Neural cell (in vitro differentiated cells): Measurements from ENCODE around the gene LTBP1. TPM values are rescaled to one million over a fixed set of nuclear protein-coding genes. Genes with fewer than 3 reads are reported as not detected.

Experiments used
- H2AFZ ChIP-seq: fragments of 200-600, 300-800 bp; sonication (generic), shearing (Covaris generic); 2 replicates; pipeline ENCODE4 v1.6.0; 2014; ENCODE audit warnings: low read depth, mild to moderate bottlenecking, antibody characterized with exemption, low read length, moderate library complexity
- H3F3A ChIP-seq: fragments of 200-600 bp; shearing (Covaris generic); 2 replicates; pipeline ENCODE4 v1.6.1; 2016; ENCODE audit warnings: mild to moderate bottlenecking, moderate library complexity, mixed read lengths, antibody characterized with exemption, low read length; ENCODE audit not compliant: insufficient read depth, poor library complexity, severe bottlenecking
- H3K27ac ChIP-seq: fragments of 200-600, 300-800 bp; sonication (generic), shearing (Covaris generic); 2 replicates; pipeline ENCODE4 v1.5.1; 2014; ENCODE audit warnings: mild to moderate bottlenecking, low read length, moderate library complexity
- H3K27me3 ChIP-seq: fragments of 300-800, 200-600 bp; sonication (generic), shearing (Covaris generic); 2 replicates; pipeline ENCODE4 v1.6.0; 2014; ENCODE audit warnings: mild to moderate bottlenecking, low read depth, low read length, moderate library complexity; ENCODE audit not compliant: insufficient read depth
- H3K36me3 ChIP-seq: fragments of 300-800, 200-600 bp; sonication (generic), shearing (Covaris generic); 2 replicates; pipeline ENCODE4 v1.5.1; 2014; ENCODE audit warnings: mild to moderate bottlenecking, antibody characterized with exemption, low read length, moderate library complexity; ENCODE audit not compliant: insufficient read depth
- H3K4me2 ChIP-seq: fragments of 300-800, 200-600 bp; sonication (generic), shearing (Covaris generic); 2 replicates; pipeline ENCODE4 v1.6.0; 2014; ENCODE audit warnings: mild to moderate bottlenecking, low read length
- H3K4me3 ChIP-seq: fragments of 300-800, 200-600 bp; sonication (generic), shearing (Covaris generic); 2 replicates; pipeline ENCODE4 v1.5.1; 2014; ENCODE audit warnings: mild to moderate bottlenecking, low read length, moderate library complexity
- H3K79me2 ChIP-seq: fragments of 200-600 bp; shearing (Covaris generic); replicated peaks from 2 replicates; pipeline ENCODE4 v1.6.0; 2014; ENCODE audit warnings: mild to moderate bottlenecking, low read length, moderate library complexity; ENCODE audit not compliant: insufficient read depth
- H3K9ac ChIP-seq: fragments of 300-800, 200-600 bp; sonication (generic), shearing (Covaris generic); 2 replicates; pipeline ENCODE4 v1.6.1; 2016; ENCODE audit warnings: mild to moderate bottlenecking, low read length, mixed read lengths
- H3K9me2 ChIP-seq: fragments of 200-600 bp; shearing (Covaris generic); 2 replicates; pipeline ENCODE4 v1.6.1; 2016; ENCODE audit warnings: mild to moderate bottlenecking, low read length, mixed read lengths; ENCODE audit not compliant: insufficient read depth
- H3K9me3 ChIP-seq: fragments of 200-600, 300-800 bp; sonication (generic), shearing (Covaris generic); 2 replicates; pipeline ENCODE4 v1.6.1; 2016; ENCODE audit warnings: mild to moderate bottlenecking, mixed run types, low read length, moderate library complexity, mixed read lengths
- H4K20me1 ChIP-seq: fragments of 200-600 bp; shearing (Covaris generic); 2 replicates; pipeline ENCODE4 v1.6.1; 2016; ENCODE audit warnings: mild to moderate bottlenecking, mixed run types; ENCODE audit not compliant: insufficient read depth
- EP300 ChIP-seq: fragments of 450-650 bp; conservative IDR thresholded peaks from 2 replicates; pipeline ENCODE4 v1.6.1; 2014; ENCODE audit warnings: antibody characterized with exemption, mild to moderate bottlenecking, moderate library complexity; ENCODE audit not compliant: poor library complexity, severe bottlenecking
- EZH2 ChIP-seq: fragments of 200-600, 300-800 bp; shearing (Covaris generic), sonication (generic); IDR thresholded peaks from 2 replicates; pipeline ENCODE4 v1.6.1; 2014; ENCODE audit warnings: antibody characterized with exemption, low read length, borderline replicate concordance, mild to moderate bottlenecking; ENCODE audit not compliant: insufficient read depth, poor library complexity, severe bottlenecking
- MXI1 ChIP-seq: fragments of 450-650 bp; conservative IDR thresholded peaks from 2 replicates; pipeline ENCODE4 v1.6.1; 2014; ENCODE audit warnings: antibody characterized with exemption, mild to moderate bottlenecking; ENCODE audit not compliant: poor library complexity, severe bottlenecking
- POLR2AphosphoS5 ChIP-seq: IDR thresholded peaks from 2 replicates; pipeline ENCODE4 v1.6.1; 2012
- RAD21 ChIP-seq: fragments of 450-650 bp; conservative IDR thresholded peaks from 2 replicates; pipeline ENCODE4 v1.6.1; 2014; ENCODE audit warnings: antibody characterized with exemption, mild to moderate bottlenecking, moderate library complexity
- SMC3 ChIP-seq: fragments of 450-650 bp; conservative IDR thresholded peaks from 2 replicates; pipeline ENCODE4 v1.6.1; 2014; ENCODE audit warnings: antibody characterized with exemption, mild to moderate bottlenecking, moderate library complexity; ENCODE audit not compliant: poor library complexity
- TAF1 ChIP-seq: IDR thresholded peaks from 2 replicates; pipeline ENCODE4 v1.6.1; 2012; ENCODE audit warnings: low read depth
- polyA plus RNA-seq: library from polyadenylated mRNA; depleted of rRNA; stranded (reverse); fragments of >200 nt; gene quantifications from 2 replicates; pipeline ENCODE4 v1.2.3, GENCODE V29; 2014
- TF ChIP-seq, protein P1 (sequence below): IDR thresholded peaks from 2 replicates; pipeline ENCODE4 v1.6.1; 2012; ENCODE audit warnings: borderline replicate concordance
- TF ChIP-seq, protein P2 (sequence below): fragments of 450-650 bp; IDR thresholded peaks from 2 replicates; pipeline ENCODE4 v1.5.1; 2014; ENCODE audit warnings: antibody characterized with exemption, mild to moderate bottlenecking, moderate library complexity; ENCODE audit not compliant: poor library complexity, severe bottlenecking

The LTBP1 gene
- polyA plus RNA-seq, 1 donor from 2014 or later = 1.8 TPM

DNA sequence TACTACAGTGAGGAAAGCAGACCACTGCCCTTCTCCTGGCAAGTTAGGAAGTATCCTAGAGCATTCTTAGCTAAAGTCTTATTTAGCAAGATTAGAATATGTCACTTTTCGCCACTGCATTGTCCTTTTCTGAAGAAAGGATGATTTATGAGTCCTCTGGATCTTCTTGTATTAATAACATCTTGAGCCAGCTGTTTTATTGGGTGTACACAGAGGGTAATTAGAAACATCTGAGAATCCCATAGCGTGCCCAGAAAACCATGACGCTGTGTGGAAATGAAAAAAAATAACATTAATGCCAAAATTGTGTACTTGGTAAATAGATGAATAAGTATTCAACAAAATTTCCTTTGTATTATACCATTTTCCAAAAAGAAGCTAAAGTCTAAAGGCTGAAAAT, 198.7 kb downstream of the LTBP1 start:
- H3K4me2 ChIP-seq = no peak overlapping the region
- no peaks in the 10 kb centered on the region for H4K20me1 ChIP-seq
- no peak overlapping the region for H2AFZ ChIP-seq
- no peak overlapping the region for H3K9ac ChIP-seq
- no peak overlapping the region for H3K4me3 ChIP-seq
- no peaks in the 10 kb centered on the region for H3K9me3 ChIP-seq
- H3K79me2 ChIP-seq = no peaks in the 10 kb centered on the region
- no peaks in the 10 kb centered on the region for H3F3A ChIP-seq
- H3K36me3 ChIP-seq = no peaks in the 10 kb centered on the region
- TF ChIP-seq, protein P1, sequence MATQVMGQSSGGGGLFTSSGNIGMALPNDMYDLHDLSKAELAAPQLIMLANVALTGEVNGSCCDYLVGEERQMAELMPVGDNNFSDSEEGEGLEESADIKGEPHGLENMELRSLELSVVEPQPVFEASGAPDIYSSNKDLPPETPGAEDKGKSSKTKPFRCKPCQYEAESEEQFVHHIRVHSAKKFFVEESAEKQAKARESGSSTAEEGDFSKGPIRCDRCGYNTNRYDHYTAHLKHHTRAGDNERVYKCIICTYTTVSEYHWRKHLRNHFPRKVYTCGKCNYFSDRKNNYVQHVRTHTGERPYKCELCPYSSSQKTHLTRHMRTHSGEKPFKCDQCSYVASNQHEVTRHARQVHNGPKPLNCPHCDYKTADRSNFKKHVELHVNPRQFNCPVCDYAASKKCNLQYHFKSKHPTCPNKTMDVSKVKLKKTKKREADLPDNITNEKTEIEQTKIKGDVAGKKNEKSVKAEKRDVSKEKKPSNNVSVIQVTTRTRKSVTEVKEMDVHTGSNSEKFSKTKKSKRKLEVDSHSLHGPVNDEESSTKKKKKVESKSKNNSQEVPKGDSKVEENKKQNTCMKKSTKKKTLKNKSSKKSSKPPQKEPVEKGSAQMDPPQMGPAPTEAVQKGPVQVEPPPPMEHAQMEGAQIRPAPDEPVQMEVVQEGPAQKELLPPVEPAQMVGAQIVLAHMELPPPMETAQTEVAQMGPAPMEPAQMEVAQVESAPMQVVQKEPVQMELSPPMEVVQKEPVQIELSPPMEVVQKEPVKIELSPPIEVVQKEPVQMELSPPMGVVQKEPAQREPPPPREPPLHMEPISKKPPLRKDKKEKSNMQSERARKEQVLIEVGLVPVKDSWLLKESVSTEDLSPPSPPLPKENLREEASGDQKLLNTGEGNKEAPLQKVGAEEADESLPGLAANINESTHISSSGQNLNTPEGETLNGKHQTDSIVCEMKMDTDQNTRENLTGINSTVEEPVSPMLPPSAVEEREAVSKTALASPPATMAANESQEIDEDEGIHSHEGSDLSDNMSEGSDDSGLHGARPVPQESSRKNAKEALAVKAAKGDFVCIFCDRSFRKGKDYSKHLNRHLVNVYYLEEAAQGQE = no peak
- TF ChIP-seq EZH2 (no peak), MXI1 (no peak)
- TF ChIP-seq, protein P2, sequence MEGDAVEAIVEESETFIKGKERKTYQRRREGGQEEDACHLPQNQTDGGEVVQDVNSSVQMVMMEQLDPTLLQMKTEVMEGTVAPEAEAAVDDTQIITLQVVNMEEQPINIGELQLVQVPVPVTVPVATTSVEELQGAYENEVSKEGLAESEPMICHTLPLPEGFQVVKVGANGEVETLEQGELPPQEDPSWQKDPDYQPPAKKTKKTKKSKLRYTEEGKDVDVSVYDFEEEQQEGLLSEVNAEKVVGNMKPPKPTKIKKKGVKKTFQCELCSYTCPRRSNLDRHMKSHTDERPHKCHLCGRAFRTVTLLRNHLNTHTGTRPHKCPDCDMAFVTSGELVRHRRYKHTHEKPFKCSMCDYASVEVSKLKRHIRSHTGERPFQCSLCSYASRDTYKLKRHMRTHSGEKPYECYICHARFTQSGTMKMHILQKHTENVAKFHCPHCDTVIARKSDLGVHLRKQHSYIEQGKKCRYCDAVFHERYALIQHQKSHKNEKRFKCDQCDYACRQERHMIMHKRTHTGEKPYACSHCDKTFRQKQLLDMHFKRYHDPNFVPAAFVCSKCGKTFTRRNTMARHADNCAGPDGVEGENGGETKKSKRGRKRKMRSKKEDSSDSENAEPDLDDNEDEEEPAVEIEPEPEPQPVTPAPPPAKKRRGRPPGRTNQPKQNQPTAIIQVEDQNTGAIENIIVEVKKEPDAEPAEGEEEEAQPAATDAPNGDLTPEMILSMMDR = no peak
- no peaks in the 10 kb centered on the region for H3K27me3 ChIP-seq
- H3K9me2 ChIP-seq = no peaks in the 10 kb centered on the region
- no peak overlapping the region for H3K27ac ChIP-seq

DNA sequence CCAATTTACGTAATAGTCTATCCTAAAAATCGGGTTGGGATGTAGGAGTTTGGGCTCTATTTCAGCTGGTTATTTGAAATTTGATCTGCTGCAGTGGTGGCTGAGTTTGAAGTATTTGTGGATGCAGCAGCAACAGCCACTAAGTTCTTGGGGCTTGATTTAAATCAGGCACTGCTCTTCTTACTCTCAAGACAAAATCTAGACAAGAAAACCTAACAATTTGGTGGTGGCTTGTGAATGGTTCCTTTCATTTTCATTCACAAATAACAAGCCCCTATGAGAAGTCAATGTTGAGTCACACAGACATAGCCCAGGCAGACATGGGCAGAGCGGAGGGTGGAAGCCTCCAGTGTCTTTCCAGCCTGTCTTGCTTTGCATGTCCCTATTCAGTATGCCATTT, 199.3 kb downstream of the LTBP1 start:
- H3K27me3 ChIP-seq = no peaks in the 10 kb centered on the region
- no peak overlapping the region for H2AFZ ChIP-seq
- H3K9ac ChIP-seq = no peak overlapping the region
- no peak for TF ChIP-seq RAD21
- TF ChIP-seq EZH2 = no peak
- TF ChIP-seq, protein P1 = no peak
- TF ChIP-seq POLR2AphosphoS5 = no peak
- no peak for TF ChIP-seq MXI1
- no peak for TF ChIP-seq EP300
- TF ChIP-seq SMC3 = no peak
- no peak for TF ChIP-seq TAF1
- TF ChIP-seq, protein P2 = no peak
- no peaks in the 10 kb centered on the region for H3K79me2 ChIP-seq
- no peaks in the 10 kb centered on the region for H3K36me3 ChIP-seq
- H3K9me3 ChIP-seq = no peaks in the 10 kb centered on the region
- H3F3A ChIP-seq = no peaks in the 10 kb centered on the region
- no peak overlapping the region for H3K4me3 ChIP-seq
- no peaks in the 10 kb centered on the region for H4K20me1 ChIP-seq
- H3K4me2 ChIP-seq = no peak overlapping the region
- H3K9me2 ChIP-seq = no peaks in the 10 kb centered on the region
- no peak overlapping the region for H3K27ac ChIP-seq
